ENCODE measurements around the gene CTU1.

DNA sequence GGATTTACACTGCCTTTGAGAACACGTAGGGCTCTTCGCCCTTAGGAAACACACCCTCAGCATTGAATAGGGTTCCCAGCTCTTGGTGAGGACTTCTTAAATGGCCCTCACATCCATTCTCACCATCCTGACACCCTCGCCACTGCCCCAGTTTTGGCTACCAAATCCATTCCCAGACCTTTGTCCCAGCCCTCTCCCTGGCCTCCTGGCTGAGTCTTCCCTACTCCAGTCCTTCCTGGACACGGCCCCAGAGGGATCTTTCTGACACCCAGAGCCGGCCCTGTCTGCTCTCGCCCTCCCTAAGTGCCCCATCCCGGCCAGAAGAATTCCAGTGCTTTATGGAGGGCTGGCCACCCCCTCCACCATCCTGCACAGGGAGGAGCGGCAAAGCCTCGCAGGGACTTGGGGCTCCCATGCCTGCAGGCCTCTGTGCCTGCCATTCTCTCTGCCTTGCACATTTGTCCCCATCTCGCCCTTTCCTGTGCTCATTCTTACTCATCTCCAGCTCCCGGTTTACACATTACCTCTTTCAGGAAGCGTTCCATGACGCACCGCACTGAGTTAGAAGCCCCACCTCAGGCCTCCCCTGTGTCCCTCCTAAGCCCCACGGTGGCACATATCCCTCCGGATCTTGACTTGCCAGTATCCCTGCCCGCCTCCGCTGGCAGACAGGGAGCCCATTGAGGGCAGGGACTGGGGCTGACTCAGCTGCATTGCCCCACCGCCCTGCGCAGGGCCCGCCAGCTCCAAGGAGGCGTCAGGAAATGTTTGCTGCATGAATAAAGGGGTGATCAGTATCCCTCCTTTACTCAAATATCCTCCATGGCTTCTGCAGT lies 14.5 kb downstream of the CTU1 start:
- TF ChIP-seq, protein P1, sequence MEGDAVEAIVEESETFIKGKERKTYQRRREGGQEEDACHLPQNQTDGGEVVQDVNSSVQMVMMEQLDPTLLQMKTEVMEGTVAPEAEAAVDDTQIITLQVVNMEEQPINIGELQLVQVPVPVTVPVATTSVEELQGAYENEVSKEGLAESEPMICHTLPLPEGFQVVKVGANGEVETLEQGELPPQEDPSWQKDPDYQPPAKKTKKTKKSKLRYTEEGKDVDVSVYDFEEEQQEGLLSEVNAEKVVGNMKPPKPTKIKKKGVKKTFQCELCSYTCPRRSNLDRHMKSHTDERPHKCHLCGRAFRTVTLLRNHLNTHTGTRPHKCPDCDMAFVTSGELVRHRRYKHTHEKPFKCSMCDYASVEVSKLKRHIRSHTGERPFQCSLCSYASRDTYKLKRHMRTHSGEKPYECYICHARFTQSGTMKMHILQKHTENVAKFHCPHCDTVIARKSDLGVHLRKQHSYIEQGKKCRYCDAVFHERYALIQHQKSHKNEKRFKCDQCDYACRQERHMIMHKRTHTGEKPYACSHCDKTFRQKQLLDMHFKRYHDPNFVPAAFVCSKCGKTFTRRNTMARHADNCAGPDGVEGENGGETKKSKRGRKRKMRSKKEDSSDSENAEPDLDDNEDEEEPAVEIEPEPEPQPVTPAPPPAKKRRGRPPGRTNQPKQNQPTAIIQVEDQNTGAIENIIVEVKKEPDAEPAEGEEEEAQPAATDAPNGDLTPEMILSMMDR (IDR thresholded peaks at IDR 0.05; ENCODE audit: low read depth, low read length), result no peak
- TF ChIP-seq POLR2A (IDR thresholded peaks at IDR 0.05; ENCODE audit: extremely low read depth, insufficient read length), result no peak
- TF ChIP-seq MYC (IDR thresholded peaks at IDR 0.05; ENCODE audit: low read depth, low read length), result no peak
- TF ChIP-seq, protein P2, sequence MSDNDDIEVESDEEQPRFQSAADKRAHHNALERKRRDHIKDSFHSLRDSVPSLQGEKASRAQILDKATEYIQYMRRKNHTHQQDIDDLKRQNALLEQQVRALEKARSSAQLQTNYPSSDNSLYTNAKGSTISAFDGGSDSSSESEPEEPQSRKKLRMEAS (IDR thresholded peaks at IDR 0.05; ENCODE audit: low read depth, low read length), result no peak
